K562 (cell line): Measurements from ENCODE around the gene POLR1A. TPM values are rescaled to one million over a fixed set of nuclear protein-coding genes. Genes with fewer than 3 reads are reported as not detected.

Source experiments
- ETV5 ChIP-seq: sonication (generic); formaldehyde crosslinking; IDR thresholded peaks from 2 replicates; pipeline ENCODE4 v1.4.0; 2020; ENCODE audit warnings: low read depth, mild to moderate bottlenecking, missing genetic modification reagents
- FOSL1 ChIP-seq: fragments of 200-800 bp; sonication (Bioruptor generic); conservative IDR thresholded peaks from 2 replicates; pipeline ENCODE4 v1.6.1; 2016; ENCODE audit warnings: missing genetic modification characterization, missing compliant biosample characterization
- KLF16 ChIP-seq: IDR thresholded peaks from 2 replicates; pipeline ENCODE4 v1.6.1; 2016; ENCODE audit warnings: antibody characterized with exemption
- NFIC ChIP-seq: fragments of 450-650 bp; IDR thresholded peaks from 2 replicates; pipeline ENCODE4 v1.6.1; 2017; ENCODE audit warnings: mild to moderate bottlenecking, inconsistent platforms
- RBM22 ChIP-seq: fragments of 200-400 bp; formaldehyde crosslinking; IDR thresholded peaks from 2 replicates; pipeline ENCODE4 v1.6.1; 2018; ENCODE audit warnings: low read length, low read depth; ENCODE audit not compliant: poor library complexity, severe bottlenecking
- RCOR1 ChIP-seq, 2 experiments: IDR thresholded peaks; 2 replicates each; pipeline ENCODE4 v1.6.1; 2012; ENCODE audit warnings: low read depth in 2 of 2, low read length in 2 of 2, borderline replicate concordance in 1 of 2, improper control_type of control experiment in 1 of 2
- SAFB2 ChIP-seq: fragments of 200-400 bp; formaldehyde crosslinking; IDR thresholded peaks from 2 replicates; pipeline ENCODE4 v1.6.1; 2018; ENCODE audit warnings: borderline replicate concordance, low read length, low read depth, moderate library complexity; ENCODE audit not compliant: severe bottlenecking
- SMARCE1 ChIP-seq: fragments of 450-650 bp; IDR thresholded peaks from 2 replicates; pipeline ENCODE4 v1.7.1; 2016; ENCODE audit warnings: mild to moderate bottlenecking
- TRIM24 ChIP-seq, 2 experiments: fragments of 450-650 bp; IDR thresholded peaks; 2 replicates each; pipeline ENCODE4 v1.6.1; 2016
- ZBTB17 ChIP-seq: fragments of 450-650 bp; formaldehyde crosslinking; IDR thresholded peaks from 2 replicates; pipeline ENCODE4 v1.4.0; 2020; ENCODE audit warnings: mild to moderate bottlenecking
- ZNF384 ChIP-seq: IDR thresholded peaks from 2 replicates; pipeline ENCODE4 v1.6.1; 2012; ENCODE audit warnings: low read depth, low read length, improper control_type of control experiment
- polyA plus RNA-seq, 8 experiments: library from polyadenylated mRNA; depleted of rRNA in 4 of 8; stranded (reverse) in 5 of 8; unstranded in 3 of 8; fragments of >200 nt; fragmentation: Nextera tagmentation in 2 of 8; fragmentation: Illumina TruSeq in 1 of 8; extraction: Ambion mirVana in 2 of 8; extraction: Trizol in 1 of 8; gene quantifications; 2 replicates each; pipeline versions ENCODE4 v1.2.1 to v1.2.3, GENCODE V29; 2011 to 2014; ENCODE audit warnings: inconsistent platforms in 1 of 8, missing spikeins in 1 of 8
- total RNA-seq, 7 experiments: library from RNA; depleted of rRNA in 6 of 7; stranded (reverse); fragments of >200 nt in 6 of 7; fragmentation: Illumina TruSeq in 2 of 7; extraction: Trizol in 2 of 7; gene quantifications; 2 replicates each; pipeline versions ENCODE4 v1.2.1 to v1.2.3, GENCODE V29; 2011 to 2021; ENCODE audit warnings: low replicate concordance in 1 of 7
- TF ChIP-seq, protein P1 (sequence below), 2 experiments: IDR thresholded peaks in 1 of 2; conservative IDR thresholded peaks in 1 of 2; 2 replicates each; pipeline ENCODE4 v1.6.1; 2016; ENCODE audit warnings: low read depth in 2 of 2, mild to moderate bottlenecking in 1 of 2, missing compliant biosample characterization in 1 of 2, missing genetic modification characterization in 1 of 2, moderate library complexity in 1 of 2
- TF ChIP-seq, protein P2 (sequence below), 2 experiments: fragments of 150-350 bp in 1 of 2; IDR thresholded peaks; 2 replicates each; pipeline ENCODE4 v1.6.1; 2012 to 2016; ENCODE audit warnings: low read depth in 2 of 2, low read length in 2 of 2, mild to moderate bottlenecking in 1 of 2, moderate library complexity in 1 of 2
- TF ChIP-seq, protein P3 (sequence below): fragments of 450-650 bp; conservative IDR thresholded peaks from 2 replicates; pipeline ENCODE4 v1.6.1; 2016; ENCODE audit warnings: missing genetic modification characterization, low read depth, mild to moderate bottlenecking, missing compliant biosample characterization, moderate library complexity
- TF ChIP-seq, protein P4 (sequence below), 2 experiments: IDR thresholded peaks; 2 replicates each; pipeline ENCODE4 v1.6.1; 2012; ENCODE audit warnings: improper control_type of control experiment in 2 of 2, low read depth in 2 of 2, low read length in 2 of 2, borderline replicate concordance in 1 of 2

Gene POLR1A
- total and polyA plus RNA-seq, 9 of the 15 experiments (the other 6 are each of a cell fraction or from before 2014, with no cell fraction given), result 3.0 to 72.1 (median 21.8) TPM

DNA sequence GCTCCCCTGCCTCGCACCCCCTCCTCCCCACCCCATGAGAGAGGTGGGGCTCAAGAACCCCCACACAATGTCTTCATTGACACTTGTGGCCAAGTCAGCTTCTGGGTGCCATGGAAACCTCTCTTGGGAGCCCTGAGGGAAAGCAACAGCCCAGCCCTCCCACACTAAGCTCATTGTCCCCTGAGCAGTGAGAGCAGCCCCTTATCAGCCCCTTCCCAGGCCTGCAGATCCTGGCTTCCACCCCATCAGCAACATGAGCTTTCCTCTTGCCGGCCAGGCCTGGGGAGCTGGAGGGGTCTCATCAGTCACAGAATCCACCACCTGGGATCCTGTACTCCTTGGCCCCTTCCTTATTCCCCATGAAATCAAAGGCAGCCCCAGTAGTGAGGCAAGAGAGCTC is 109.1 kb downstream of the POLR1A start (continued):
- peak; percentile 84 for TF ChIP-seq NFIC
- TF ChIP-seq SMARCE1, result peak; percentile 80
- TF ChIP-seq RCOR1 (IDR thresholded peaks at IDR 0.05; ENCODE audit: borderline replicate concordance in 1 of 2, low read depth in 2 of 2, low read length in 2 of 2), result peak; percentile 15 to 80; a peak in 3 of 4 replicates
- peak; percentile 70; the same call in 1 of the 2 replicates for TF ChIP-seq KLF16
- peak; percentile 28; the same call in 1 of the 2 replicates for TF ChIP-seq FOSL1
- TF ChIP-seq, protein P1, sequence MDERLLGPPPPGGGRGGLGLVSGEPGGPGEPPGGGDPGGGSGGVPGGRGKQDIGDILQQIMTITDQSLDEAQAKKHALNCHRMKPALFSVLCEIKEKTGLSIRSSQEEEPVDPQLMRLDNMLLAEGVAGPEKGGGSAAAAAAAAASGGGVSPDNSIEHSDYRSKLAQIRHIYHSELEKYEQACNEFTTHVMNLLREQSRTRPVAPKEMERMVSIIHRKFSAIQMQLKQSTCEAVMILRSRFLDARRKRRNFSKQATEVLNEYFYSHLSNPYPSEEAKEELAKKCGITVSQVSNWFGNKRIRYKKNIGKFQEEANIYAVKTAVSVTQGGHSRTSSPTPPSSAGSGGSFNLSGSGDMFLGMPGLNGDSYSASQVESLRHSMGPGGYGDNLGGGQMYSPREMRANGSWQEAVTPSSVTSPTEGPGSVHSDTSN (CRISPR knock-in tag; IDR thresholded peaks at IDR 0.05; ENCODE audit: low read depth), result no peak
- TF ChIP-seq, protein P1 (tag; conservative IDR thresholded peaks at IDR 0.05; ENCODE audit: low read depth), result no peak
- TF ChIP-seq, protein P2, sequence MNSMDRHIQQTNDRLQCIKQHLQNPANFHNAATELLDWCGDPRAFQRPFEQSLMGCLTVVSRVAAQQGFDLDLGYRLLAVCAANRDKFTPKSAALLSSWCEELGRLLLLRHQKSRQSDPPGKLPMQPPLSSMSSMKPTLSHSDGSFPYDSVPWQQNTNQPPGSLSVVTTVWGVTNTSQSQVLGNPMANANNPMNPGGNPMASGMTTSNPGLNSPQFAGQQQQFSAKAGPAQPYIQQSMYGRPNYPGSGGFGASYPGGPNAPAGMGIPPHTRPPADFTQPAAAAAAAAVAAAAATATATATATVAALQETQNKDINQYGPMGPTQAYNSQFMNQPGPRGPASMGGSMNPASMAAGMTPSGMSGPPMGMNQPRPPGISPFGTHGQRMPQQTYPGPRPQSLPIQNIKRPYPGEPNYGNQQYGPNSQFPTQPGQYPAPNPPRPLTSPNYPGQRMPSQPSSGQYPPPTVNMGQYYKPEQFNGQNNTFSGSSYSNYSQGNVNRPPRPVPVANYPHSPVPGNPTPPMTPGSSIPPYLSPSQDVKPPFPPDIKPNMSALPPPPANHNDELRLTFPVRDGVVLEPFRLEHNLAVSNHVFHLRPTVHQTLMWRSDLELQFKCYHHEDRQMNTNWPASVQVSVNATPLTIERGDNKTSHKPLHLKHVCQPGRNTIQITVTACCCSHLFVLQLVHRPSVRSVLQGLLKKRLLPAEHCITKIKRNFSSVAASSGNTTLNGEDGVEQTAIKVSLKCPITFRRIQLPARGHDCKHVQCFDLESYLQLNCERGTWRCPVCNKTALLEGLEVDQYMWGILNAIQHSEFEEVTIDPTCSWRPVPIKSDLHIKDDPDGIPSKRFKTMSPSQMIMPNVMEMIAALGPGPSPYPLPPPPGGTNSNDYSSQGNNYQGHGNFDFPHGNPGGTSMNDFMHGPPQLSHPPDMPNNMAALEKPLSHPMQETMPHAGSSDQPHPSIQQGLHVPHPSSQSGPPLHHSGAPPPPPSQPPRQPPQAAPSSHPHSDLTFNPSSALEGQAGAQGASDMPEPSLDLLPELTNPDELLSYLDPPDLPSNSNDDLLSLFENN (IDR thresholded peaks at IDR 0.05; ENCODE audit: low read depth in 2 of 2, low read length in 2 of 2), result peak in 1 of 2 experiments; percentile 49; a peak in 1 of 4 replicates
- 0 out of 2 replicates have a peak, but pooled peaks have one; percentile 8 for TF ChIP-seq ETV5 (CRISPR knock-in tag)
- TF ChIP-seq, protein P3, sequence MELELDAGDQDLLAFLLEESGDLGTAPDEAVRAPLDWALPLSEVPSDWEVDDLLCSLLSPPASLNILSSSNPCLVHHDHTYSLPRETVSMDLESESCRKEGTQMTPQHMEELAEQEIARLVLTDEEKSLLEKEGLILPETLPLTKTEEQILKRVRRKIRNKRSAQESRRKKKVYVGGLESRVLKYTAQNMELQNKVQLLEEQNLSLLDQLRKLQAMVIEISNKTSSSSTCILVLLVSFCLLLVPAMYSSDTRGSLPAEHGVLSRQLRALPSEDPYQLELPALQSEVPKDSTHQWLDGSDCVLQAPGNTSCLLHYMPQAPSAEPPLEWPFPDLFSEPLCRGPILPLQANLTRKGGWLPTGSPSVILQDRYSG, result no peak
- TF ChIP-seq, protein P4, sequence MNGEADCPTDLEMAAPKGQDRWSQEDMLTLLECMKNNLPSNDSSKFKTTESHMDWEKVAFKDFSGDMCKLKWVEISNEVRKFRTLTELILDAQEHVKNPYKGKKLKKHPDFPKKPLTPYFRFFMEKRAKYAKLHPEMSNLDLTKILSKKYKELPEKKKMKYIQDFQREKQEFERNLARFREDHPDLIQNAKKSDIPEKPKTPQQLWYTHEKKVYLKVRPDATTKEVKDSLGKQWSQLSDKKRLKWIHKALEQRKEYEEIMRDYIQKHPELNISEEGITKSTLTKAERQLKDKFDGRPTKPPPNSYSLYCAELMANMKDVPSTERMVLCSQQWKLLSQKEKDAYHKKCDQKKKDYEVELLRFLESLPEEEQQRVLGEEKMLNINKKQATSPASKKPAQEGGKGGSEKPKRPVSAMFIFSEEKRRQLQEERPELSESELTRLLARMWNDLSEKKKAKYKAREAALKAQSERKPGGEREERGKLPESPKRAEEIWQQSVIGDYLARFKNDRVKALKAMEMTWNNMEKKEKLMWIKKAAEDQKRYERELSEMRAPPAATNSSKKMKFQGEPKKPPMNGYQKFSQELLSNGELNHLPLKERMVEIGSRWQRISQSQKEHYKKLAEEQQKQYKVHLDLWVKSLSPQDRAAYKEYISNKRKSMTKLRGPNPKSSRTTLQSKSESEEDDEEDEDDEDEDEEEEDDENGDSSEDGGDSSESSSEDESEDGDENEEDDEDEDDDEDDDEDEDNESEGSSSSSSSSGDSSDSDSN (IDR thresholded peaks at IDR 0.05; ENCODE audit: borderline replicate concordance in 1 of 2, low read depth in 2 of 2, low read length in 2 of 2), result 0 out of 4 replicates have a peak, but pooled peaks have one; percentile 36 to 43
- TF ChIP-seq ZBTB17 (CRISPR knock-in tag), result no peak
- peak; percentile 13; the same call in 1 of the 2 replicates for TF ChIP-seq ZNF384
- no peak for TF ChIP-seq SAFB2
- TF ChIP-seq RBM22, result no peak
- 0 out of 4 replicates have a peak, but pooled peaks of 1 of the 2 experiments have one; percentile 42 for TF ChIP-seq TRIM24 (IDR thresholded peaks at IDR 0.05)
